Liver (tissue), 3 donors: Measurements from ENCODE around the gene MBP.

Source experiments
- CTCF ChIP-seq: fragments of 150-350 bp; IDR thresholded peaks from 2 replicates; pipeline ENCODE4 v1.5.1; 2017; ENCODE audit warnings: improper control_type of control experiment, low read depth, low read length; ENCODE audit not compliant: missing input control
- RAD21 ChIP-seq, 2 donors: IDR thresholded peaks; 2 replicates each; pipeline ENCODE4 v1.6.1; 2016; ENCODE audit warnings: antibody characterized with exemption in 2 of 2, mild to moderate bottlenecking in 2 of 2
- REST ChIP-seq: IDR thresholded peaks from 2 replicates; pipeline ENCODE4 v1.6.1; 2016; ENCODE audit warnings: antibody characterized with exemption, mild to moderate bottlenecking
- YY1 ChIP-seq: IDR thresholded peaks from 2 replicates; pipeline ENCODE4 v1.6.1; 2016; ENCODE audit warnings: antibody characterized with exemption, mild to moderate bottlenecking
- donor health status: healthy.
- donor health status: healthy.

GRCh38 chr18:77100751-77101355 lies 31.7 kb downstream of the MBP start:
- TF ChIP-seq CTCF: no peak
- TF ChIP-seq RAD21 (IDR thresholded peaks at IDR 0.05): no peak
- TF ChIP-seq REST: no peak
- TF ChIP-seq YY1: no peak
